Kidney tubule cell (primary cell): ENCODE results near the gene ZNF853.
"Not testable (repeated sequence)": the region's sequence is repeated elsewhere in the genome, so short reads cannot be mapped to it uniquely, and the experiment has no call there.

ENCODE experiments used
- DNase-seq: peaks from one replicate; pipeline ENCODE4 v3.0.0-alpha.2; 2018; ENCODE audit warnings: low spot score

Gene ZNF853

GRCh38 chr7:6652446-6653011 is 37.1 kb downstream of the ZNF853 start:
- DNase-seq, result no peak

GRCh38 chr7:6653071-6654003 is 37.9 kb downstream of the ZNF853 start:
- no peak for DNase-seq

GRCh38 chr7:6654113-6654841 is 38.9 kb downstream of the ZNF853 start:
- DNase-seq, result no peak

GRCh38 chr7:6654842-6655610 is 39.6 kb downstream of the ZNF853 start:
- DNase-seq, result no peak

GRCh38 chr7:6655636-6656385 is 40.4 kb downstream of the ZNF853 start:
- no peak for DNase-seq

- no peak for DNase-seq
Measured at GRCh38 chr7:6656413-6656812, 41.0 kb downstream of the ZNF853 start.

- DNase-seq, result no peak
Measured at GRCh38 chr7:6658618-6659345, 43.4 kb downstream of the ZNF853 start.

- DNase-seq, result not testable (repeated sequence)
Measured at GRCh38 chr7:6670851-6671250, 55.4 kb downstream of the ZNF853 start.
